T follicular helper cell (primary cell): Measurements from ENCODE around the gene DUSP12.

Experiments
- DNase-seq: peaks from one replicate; pipeline ENCODE4 v3.0.0-alpha.2; 2020; ENCODE audit warnings: low read depth

The DUSP12 gene

GRCh38 chr1:161770250-161770649 lies 20.7 kb downstream of the DUSP12 start:
- DNase-seq, result no peak

GRCh38 chr1:161771161-161771560 lies 21.6 kb downstream of the DUSP12 start:
- DNase-seq, result no peak

GRCh38 chr1:161771973-161772372 lies 22.4 kb downstream of the DUSP12 start:
- DNase-seq, result no peak

GRCh38 chr1:161772397-161772796 lies 22.8 kb downstream of the DUSP12 start:
- no peak for DNase-seq

- no peak for DNase-seq
These were observed 24.2 kb downstream of the DUSP12 start for GRCh38 chr1:161773791-161774190.

GRCh38 chr1:161777261-161777660 lies 27.7 kb downstream of the DUSP12 start:
- no peak for DNase-seq

GRCh38 chr1:161778522-161778921 lies 28.9 kb downstream of the DUSP12 start:
- no peak for DNase-seq

GRCh38 chr1:161779393-161779792 lies 29.8 kb downstream of the DUSP12 start:
- no peak for DNase-seq

GRCh38 chr1:161781995-161782394 lies 32.4 kb downstream of the DUSP12 start:
- DNase-seq, result no peak

GRCh38 chr1:161782886-161783285 lies 33.3 kb downstream of the DUSP12 start:
- no peak for DNase-seq

- no peak for DNase-seq
These were observed 35.4 kb downstream of the DUSP12 start for GRCh38 chr1:161784968-161785367.

- DNase-seq, result no peak
These were observed 37.8 kb downstream of the DUSP12 start for GRCh38 chr1:161787355-161787754.

- no peak for DNase-seq
These were observed 41.2 kb downstream of the DUSP12 start for GRCh38 chr1:161790587-161791317.

- no peak for DNase-seq
These were observed 42.5 kb downstream of the DUSP12 start for GRCh38 chr1:161791904-161792655.

GRCh38 chr1:161792740-161793139 lies 43.2 kb downstream of the DUSP12 start:
- DNase-seq, result no peak

- no peak for DNase-seq
These were observed 50.2 kb downstream of the DUSP12 start for GRCh38 chr1:161799792-161800191.

GRCh38 chr1:161801955-161802354 lies 52.4 kb downstream of the DUSP12 start:
- no peak for DNase-seq

GRCh38 chr1:161803181-161803580 lies 53.6 kb downstream of the DUSP12 start:
- DNase-seq, result no peak

- DNase-seq, result no peak
These were observed 56.0 kb downstream of the DUSP12 start for GRCh38 chr1:161805399-161806197.
